Neuronal stem cell (in vitro differentiated cells): ENCODE data around the gene C10orf120.
A peak's percentile ranks its signal among the peaks of the same experiment; 100 is the strongest.

Source experiments
- DNase-seq: peaks from one replicate; pipeline ENCODE4 v3.0.0-alpha.2; 2013; ENCODE audit warnings: low spot score
- H2AFZ ChIP-seq: one replicate; pipeline ENCODE4 v1.6.1; 2013; ENCODE audit warnings: mild to moderate bottlenecking, low read length, inconsistent platforms
- H2AK5ac ChIP-seq: 2 replicates; pipeline ENCODE4 v1.6.1; 2013; ENCODE audit warnings: low read depth, mild to moderate bottlenecking, inconsistent platforms, low read length, moderate library complexity, mixed read lengths
- H2BK120ac ChIP-seq: 2 replicates; pipeline ENCODE4 v1.6.1; 2013; ENCODE audit warnings: low read depth, mild to moderate bottlenecking, inconsistent platforms, low read length, moderate library complexity, mixed read lengths
- H2BK12ac ChIP-seq: one replicate; pipeline ENCODE4 v1.6.1; 2013; ENCODE audit warnings: low read length, inconsistent platforms
- H2BK15ac ChIP-seq: 2 replicates; pipeline ENCODE4 v1.6.1; 2013; ENCODE audit warnings: mild to moderate bottlenecking, low read length, inconsistent platforms, mixed read lengths
- H2BK5ac ChIP-seq: one replicate; pipeline ENCODE4 v1.6.1; 2013; ENCODE audit warnings: inconsistent platforms, mild to moderate bottlenecking, low read length, moderate library complexity
- H3K14ac ChIP-seq: one replicate; pipeline ENCODE4 v1.6.1; 2013; ENCODE audit warnings: low read length, inconsistent platforms
- H3K18ac ChIP-seq: 2 replicates; pipeline ENCODE4 v1.6.1; 2013; ENCODE audit warnings: low read length, inconsistent platforms
- H3K23ac ChIP-seq: 2 replicates; pipeline ENCODE4 v1.6.1; 2013; ENCODE audit warnings: low read depth, mild to moderate bottlenecking, mixed read lengths, low read length, inconsistent platforms; ENCODE audit not compliant: poor library complexity
- H3K27ac ChIP-seq: replicated peaks from 3 replicates; pipeline ENCODE4 v1.5.1; 2013; ENCODE audit warnings: low read length, inconsistent platforms
- H3K27me3 ChIP-seq, 3 experiments: 2 replicates each; pipeline ENCODE4 v1.6.1; 2013; ENCODE audit warnings: low read length in 3 of 3, mild to moderate bottlenecking in 2 of 3, inconsistent platforms in 1 of 3, low read depth in 1 of 3, mixed read lengths in 1 of 3, moderate library complexity in 1 of 3; ENCODE audit not compliant: control insufficient read depth in 3 of 3, insufficient read depth in 3 of 3
- H3K36me3 ChIP-seq, 2 donors: replicated peaks in 1 of 2; 2 replicates each; pipeline ENCODE4 v1.6.1; 2013; ENCODE audit warnings: low read length in 2 of 2; ENCODE audit not compliant: control insufficient read depth in 2 of 2, insufficient read depth in 2 of 2
- H3K4ac ChIP-seq: 2 replicates; pipeline ENCODE4 v1.6.1; 2013; ENCODE audit warnings: inconsistent platforms, mild to moderate bottlenecking, low read length, moderate library complexity
- H3K4me1 ChIP-seq, 2 donors: 1 replicate in 1 of 2; 2 replicates in 1 of 2; pipeline ENCODE4 v1.6.1; 2013; ENCODE audit warnings: low read length in 2 of 2, low read depth in 1 of 2; ENCODE audit not compliant: control insufficient read depth in 2 of 2, insufficient read depth in 1 of 2
- H3K4me2 ChIP-seq: one replicate; pipeline ENCODE4 v1.6.1; 2013; ENCODE audit warnings: mild to moderate bottlenecking, low read length, inconsistent platforms; ENCODE audit not compliant: insufficient read depth, poor library complexity, severe bottlenecking
- H3K4me3 ChIP-seq, 2 donors: 2 replicates each; pipeline ENCODE4 v1.5.1; 2013; ENCODE audit warnings: low read length in 2 of 2, mild to moderate bottlenecking in 2 of 2, inconsistent platforms in 1 of 2, moderate library complexity in 1 of 2
- H3K79me1 ChIP-seq: one replicate; pipeline ENCODE4 v1.6.1; 2013; ENCODE audit warnings: low read depth, mild to moderate bottlenecking, inconsistent platforms, low read length, moderate library complexity
- H3K9ac ChIP-seq: one replicate; pipeline ENCODE4 v1.6.1; 2013; ENCODE audit warnings: mild to moderate bottlenecking, low read depth, low read length, inconsistent platforms; ENCODE audit not compliant: poor library complexity
- H3K9me3 ChIP-seq, 2 donors: replicated peaks in 1 of 2; 2 replicates each; pipeline versions ENCODE3 to v1.6.1; 2013; ENCODE audit warnings: low read length in 2 of 2, mild to moderate bottlenecking in 2 of 2, inconsistent platforms in 1 of 2, low read depth in 1 of 2, mixed read lengths in 1 of 2, moderate library complexity in 1 of 2; ENCODE audit not compliant: control insufficient read depth in 2 of 2, insufficient read depth in 1 of 2
- H4K8ac ChIP-seq: one replicate; pipeline ENCODE4 v1.6.1; 2013; ENCODE audit warnings: low read depth, mild to moderate bottlenecking, inconsistent platforms, low read length, moderate library complexity
- H4K91ac ChIP-seq: one replicate; pipeline ENCODE4 v1.6.1; 2013; ENCODE audit warnings: low read length, low read depth, mild to moderate bottlenecking, inconsistent platforms; ENCODE audit not compliant: poor library complexity
- WGBS, 2 donors: extraction: QIAGEN DNeasy Blood & Tissue Kit; methylation state at CpG; one replicate each; pipeline ENCODE4 v1.1.7; 2013; ENCODE audit warnings: missing lambda C conversion rate in 2 of 2, mixed read lengths in 1 of 2; ENCODE audit not compliant: insufficient read length in 2 of 2, insufficient replicate concordance in 1 of 2; ENCODE audit errors: extremely low coverage in 2 of 2; 5-methylcytosine and 5-hydroxymethylcytosine counted together

C10orf120 gene

DNA sequence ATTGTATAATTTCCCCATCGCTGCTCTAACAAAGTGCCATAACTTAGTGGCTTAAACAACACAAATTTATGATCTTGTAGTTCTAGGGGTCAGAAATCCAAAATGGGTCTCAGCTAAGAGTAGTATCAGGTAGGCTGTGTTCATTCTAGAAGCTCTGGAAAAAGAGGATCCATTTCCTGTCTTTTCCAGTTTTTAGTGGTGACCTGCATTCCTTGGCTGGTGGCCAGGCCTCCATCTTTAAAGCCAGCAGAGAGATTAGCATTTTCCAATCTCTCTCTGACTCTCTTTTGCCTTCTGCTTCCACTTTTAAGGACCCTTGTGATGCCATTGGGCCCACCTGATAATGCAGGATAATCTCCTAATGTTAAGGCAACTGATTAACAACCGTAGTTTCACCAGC, 41.0 kb upstream of the C10orf120 start:
- Histone ChIP-seq H2AFZ (no peak overlapping the region), H3K23ac (no peak overlapping the region), H3K9ac (no peak overlapping the region), H4K8ac (no peak overlapping the region), H2BK12ac (no peak overlapping the region), H2AK5ac (no peak overlapping the region), H3K14ac (no peak overlapping the region), H3K27me3 (peaks cover 0 to 4% (median 0%) of the 10 kb centered on the region in 3 experiments), H3K27ac (no peak overlapping the region), H3K9me3 (no peaks in the 10 kb centered on the region), H3K4me1 (peaks cover 0 to 4% of the 10 kb centered on the region in 2 donors), H2BK5ac (no peak overlapping the region), H2BK120ac (no peak overlapping the region), H3K4ac (no peak overlapping the region), H3K79me1 (no peaks in the 10 kb centered on the region), H2BK15ac (no peak overlapping the region), H4K91ac (no peak overlapping the region), H3K18ac (no peak overlapping the region), H3K4me2 (no peak overlapping the region), H3K4me3 (no peak overlapping the region), H3K36me3 (no peaks in the 10 kb centered on the region)
- no peak for DNase-seq
- no CpG with 5 or more reads among the region's 2 CpGs for WGBS, 2 donors

DNA sequence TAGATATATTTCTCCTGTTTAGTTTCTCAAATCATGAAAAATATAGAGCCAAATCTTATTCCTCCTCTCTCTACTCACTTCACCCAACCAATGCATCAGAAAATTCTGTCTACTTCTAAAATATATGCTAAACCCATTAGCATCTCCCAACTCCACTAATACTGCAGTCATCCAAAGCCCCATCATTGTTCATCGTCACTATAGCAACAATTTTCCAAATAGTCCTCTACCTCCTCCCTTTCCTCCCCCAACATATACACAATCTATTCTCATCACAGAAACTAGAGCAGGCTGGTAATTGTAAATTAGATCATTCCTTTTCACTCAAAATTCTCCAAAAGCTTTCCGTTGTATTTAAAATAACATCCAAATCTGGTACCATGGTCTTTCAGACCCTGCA, 38.4 kb upstream of the C10orf120 start:
- Histone ChIP-seq H3K23ac (no peak overlapping the region), H3K27ac (no peak overlapping the region), H3K4me3 (no peak overlapping the region), H2BK15ac (no peak overlapping the region), H3K4me1 (peaks cover 0 to 1% of the 10 kb centered on the region in 2 donors), H3K14ac (no peak overlapping the region), H3K79me1 (no peaks in the 10 kb centered on the region), H3K36me3 (no peaks in the 10 kb centered on the region), H4K8ac (no peak overlapping the region), H2BK5ac (no peak overlapping the region), H3K27me3 (peaks cover 0 to 4% (median 0%) of the 10 kb centered on the region in 3 experiments), H3K18ac (no peak overlapping the region), H2BK12ac (no peak overlapping the region), H3K9me3 (no peaks in the 10 kb centered on the region), H2AFZ (no peak overlapping the region), H2BK120ac (no peak overlapping the region), H3K4me2 (no peak overlapping the region), H3K9ac (no peak overlapping the region), H3K4ac (no peak overlapping the region), H2AK5ac (no peak overlapping the region), H4K91ac (no peak overlapping the region)
- no peak for DNase-seq
- no CpG with 5 or more reads among the region's 2 CpGs for WGBS, 2 donors

DNA sequence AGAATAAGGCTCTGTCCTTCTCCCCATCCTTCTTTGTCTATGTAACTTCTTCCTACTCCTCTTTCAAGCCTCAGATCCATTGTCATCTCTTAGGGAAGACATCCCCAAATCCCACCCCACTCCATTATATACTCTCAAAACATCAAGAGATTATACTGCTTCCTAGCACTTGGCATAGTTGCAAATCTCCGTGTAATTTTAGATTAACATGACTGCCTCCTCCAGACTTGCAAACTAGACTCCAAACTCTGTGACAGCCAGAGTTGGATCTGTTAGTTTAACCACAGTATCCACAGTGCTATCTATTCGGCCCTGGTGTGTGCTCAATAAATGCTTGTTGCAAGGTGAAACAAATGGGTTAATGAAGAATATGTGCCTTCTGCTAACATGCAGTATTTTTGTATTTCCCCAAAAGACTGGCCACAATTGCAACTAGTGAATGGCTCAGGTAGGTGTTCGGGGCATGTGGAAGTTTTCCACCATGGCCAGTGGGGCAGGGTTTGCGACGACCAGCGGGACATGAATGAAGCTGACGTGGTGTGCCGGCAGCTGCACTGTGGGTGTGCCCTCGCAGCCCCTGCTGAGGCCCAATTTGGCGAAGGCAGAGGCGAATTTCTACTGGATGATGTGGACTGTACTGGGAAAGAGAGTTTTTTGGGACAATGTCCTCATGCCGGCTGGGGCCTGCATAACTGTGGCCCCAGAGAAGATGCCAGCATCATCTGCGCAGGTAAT, 34.5 kb upstream of the C10orf120 start:
- Histone ChIP-seq H3K4me2 (no peak overlapping the region), H3K4me3 (peak overlapping the region in 1 of 2 donors; percentile 14), H2BK120ac (no peak overlapping the region), H3K18ac (no peak overlapping the region), H3K9me3 (no peaks in the 10 kb centered on the region), H2AFZ (no peak overlapping the region), H3K23ac (no peak overlapping the region), H4K91ac (no peak overlapping the region), H2BK5ac (no peak overlapping the region), H2AK5ac (no peak overlapping the region), H2BK15ac (no peak overlapping the region), H3K9ac (no peak overlapping the region), H3K27me3 (peaks cover 0 to 9% (median 0%) of the 10 kb centered on the region in 3 experiments), H4K8ac (no peak overlapping the region), H3K27ac (no peak overlapping the region), H3K14ac (peak overlapping the region; percentile 79), H3K4ac (no peak overlapping the region), H3K79me1 (no peaks in the 10 kb centered on the region), H3K36me3 (no peaks in the 10 kb centered on the region), H3K4me1 (peaks cover 0 to 3% of the 10 kb centered on the region in 2 donors), H2BK12ac (no peak overlapping the region)
- no peak for DNase-seq
- WGBS, 2 donors = no CpG with 5 or more reads among the region's 13 CpGs

DNA sequence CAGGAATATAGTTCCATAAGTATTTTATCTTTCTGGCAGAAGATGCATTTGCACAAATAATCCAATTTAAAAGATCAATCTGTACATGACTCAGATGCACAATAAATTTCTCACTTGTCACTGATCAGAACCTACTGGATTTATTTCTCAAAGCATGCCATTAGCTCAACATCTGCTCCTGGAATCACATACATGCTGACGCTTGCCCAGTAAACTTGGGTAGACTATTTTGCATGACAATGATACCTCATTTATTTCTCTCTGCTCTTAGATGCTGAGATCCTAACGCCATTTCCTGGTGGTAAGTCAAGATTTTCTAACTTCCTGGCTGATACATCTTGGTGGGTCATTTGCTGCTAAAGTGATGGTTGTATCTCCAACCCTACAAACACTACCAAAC, 33.8 kb upstream of the C10orf120 start:
- H3K23ac ChIP-seq = no peak overlapping the region
- WGBS, 2 donors = no CpG with 5 or more reads among the region's 2 CpGs
- H3K9ac ChIP-seq = no peak overlapping the region
- peaks cover 0 to 9% (median 0%) of the 10 kb centered on the region in 3 experiments for H3K27me3 ChIP-seq
- no peak overlapping the region for H2AFZ ChIP-seq
- H2BK12ac ChIP-seq = no peak overlapping the region
- peaks cover 0 to 3% of the 10 kb centered on the region in 2 donors for H3K4me1 ChIP-seq
- H3K4ac ChIP-seq = no peak overlapping the region
- no peak overlapping the region for H3K18ac ChIP-seq
- no peak overlapping the region for H4K8ac ChIP-seq
- H2BK15ac ChIP-seq = no peak overlapping the region
- H2BK120ac ChIP-seq = no peak overlapping the region
- no peaks in the 10 kb centered on the region for H3K79me1 ChIP-seq
- H3K27ac ChIP-seq = no peak overlapping the region
- H2BK5ac ChIP-seq = no peak overlapping the region
- H3K36me3 ChIP-seq = no peaks in the 10 kb centered on the region
- no peak overlapping the region for H3K14ac ChIP-seq
- no peak overlapping the region for H3K4me2 ChIP-seq
- H4K91ac ChIP-seq = no peak overlapping the region
- no peak overlapping the region for H2AK5ac ChIP-seq
- DNase-seq = no peak
- H3K9me3 ChIP-seq = no peaks in the 10 kb centered on the region
- H3K4me3 ChIP-seq = no peak overlapping the region
